Cerebellar nuclear complex (tissue), 1 donor: Measurements from ENCODE around the gene SLAMF7.

Experiments
- DNase-seq, 2 experiments: peaks; one replicate each; lab custom pipeline; 2025; lab: John Stamatoyannopoulos, UW

Gene SLAMF7

GRCh38 chr1:160745551-160745950 is 6.5 kb downstream of the SLAMF7 start:
- no peak for DNase-seq

DNA sequence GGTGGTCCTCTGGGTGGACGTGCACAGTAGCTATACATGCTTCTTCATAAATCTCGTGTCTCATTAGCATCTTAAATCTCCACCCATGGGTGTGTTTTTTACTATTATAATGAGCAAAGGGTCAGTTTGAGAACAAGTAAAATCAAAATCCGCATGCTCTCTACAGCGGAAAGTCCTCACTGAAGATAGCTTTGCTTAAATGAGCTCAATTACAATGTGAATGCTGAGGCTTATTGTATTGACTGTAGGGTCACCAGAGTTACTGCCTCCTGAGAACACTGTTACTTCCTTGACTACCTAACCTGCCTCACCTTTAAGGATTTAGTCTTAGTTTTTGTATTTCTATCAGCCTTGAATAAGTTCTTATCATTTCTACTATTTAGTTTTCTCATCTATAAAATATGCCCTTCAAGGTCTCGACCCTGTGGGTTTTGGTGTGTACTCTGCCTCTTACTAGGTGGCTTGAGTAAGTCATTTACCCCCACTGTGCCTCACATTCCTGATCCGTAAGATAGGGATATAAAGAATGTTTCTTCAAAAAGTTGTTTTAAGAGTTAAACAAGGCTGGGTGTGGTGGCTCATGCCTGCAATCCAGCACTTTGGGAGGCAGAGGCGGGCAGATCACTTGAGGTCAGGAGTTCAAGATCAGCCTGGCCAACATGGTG is 7.9 kb downstream of the SLAMF7 start:
- DNase-seq: no peak

DNA sequence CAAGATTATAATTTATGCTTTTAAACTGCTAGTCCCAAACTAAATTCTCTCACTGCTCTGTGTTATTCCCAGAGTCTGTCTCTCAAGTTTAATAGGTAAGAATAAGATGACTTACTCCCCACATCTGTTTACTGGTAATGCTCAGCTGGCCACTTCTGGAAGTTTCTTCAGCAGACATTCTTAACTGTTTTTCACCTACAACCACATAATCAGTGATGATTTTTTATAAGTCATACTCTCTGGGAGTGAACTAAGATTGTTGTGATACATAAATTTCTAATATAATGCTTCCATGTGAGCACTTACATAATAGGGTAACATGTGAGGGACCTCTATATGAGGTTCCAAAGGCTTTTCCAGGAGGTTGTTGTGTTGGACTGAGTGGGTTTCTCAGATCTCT is 8.7 kb downstream of the SLAMF7 start:
- no peak for DNase-seq

- no peak for DNase-seq
Observed at GRCh38 chr1:160748181-160748877, 9.3 kb downstream of the SLAMF7 start.

DNA sequence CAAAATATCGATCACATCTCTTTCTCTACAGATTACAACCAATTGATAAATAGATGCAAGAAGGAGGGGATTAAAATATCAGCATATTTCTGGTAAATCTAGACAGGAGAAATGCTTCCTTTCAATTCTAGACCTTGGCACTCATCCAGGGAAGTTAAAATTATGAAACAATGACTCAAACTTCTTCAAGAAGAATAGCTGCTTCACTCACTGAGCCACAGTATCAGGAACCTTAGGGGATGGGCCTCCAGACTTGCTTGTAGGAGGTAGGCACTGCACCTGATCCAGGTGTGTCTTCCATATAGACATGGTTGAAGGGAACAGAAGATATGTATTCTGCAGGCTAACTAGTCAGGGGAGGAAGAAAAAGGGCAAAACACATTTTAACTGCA is 9.8 kb downstream of the SLAMF7 start:
- DNase-seq: no peak

DNA sequence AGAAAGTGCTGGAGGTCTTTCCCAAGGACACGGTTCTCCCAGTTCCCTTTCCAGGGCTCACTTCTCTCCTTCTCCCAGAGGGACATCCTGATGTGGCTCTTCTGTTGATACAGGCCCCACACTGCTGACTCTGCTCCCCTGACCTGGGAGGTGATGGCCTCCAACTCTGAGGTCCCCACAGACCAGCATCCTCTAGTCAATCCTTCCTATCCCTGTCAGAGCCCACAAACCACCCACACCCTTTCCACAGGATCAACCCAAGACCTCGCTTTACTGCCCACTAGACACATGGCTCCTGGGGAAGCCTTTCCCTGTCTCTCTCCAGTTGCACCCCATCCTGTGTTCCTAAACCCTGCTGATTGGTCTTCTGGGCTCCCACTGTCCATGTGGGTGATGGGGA is 11.6 kb downstream of the SLAMF7 start:
- DNase-seq: no peak

GRCh38 chr1:160752406-160752805 is 13.4 kb downstream of the SLAMF7 start:
- no peak for DNase-seq

DNA sequence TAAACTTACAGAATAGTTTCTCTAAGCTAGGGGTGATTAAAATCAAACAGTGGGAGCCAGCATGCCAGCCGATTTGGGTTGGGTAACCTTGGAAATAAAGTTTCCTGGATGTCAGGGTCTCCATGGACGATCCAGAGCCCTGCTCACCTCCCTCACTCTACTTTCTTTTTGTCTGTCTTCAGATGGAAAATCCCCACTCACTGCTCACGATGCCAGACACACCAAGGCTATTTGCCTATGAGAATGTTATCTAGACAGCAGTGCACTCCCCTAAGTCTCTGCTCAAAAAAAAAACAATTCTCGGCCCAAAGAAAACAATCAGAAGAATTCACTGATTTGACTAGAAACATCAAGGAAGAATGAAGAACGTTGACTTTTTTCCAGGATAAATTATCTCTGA is 13.9 kb downstream of the SLAMF7 start:
- DNase-seq: no peak

GRCh38 chr1:160753594-160753993 is 14.5 kb downstream of the SLAMF7 start:
- DNase-seq: no peak

DNA sequence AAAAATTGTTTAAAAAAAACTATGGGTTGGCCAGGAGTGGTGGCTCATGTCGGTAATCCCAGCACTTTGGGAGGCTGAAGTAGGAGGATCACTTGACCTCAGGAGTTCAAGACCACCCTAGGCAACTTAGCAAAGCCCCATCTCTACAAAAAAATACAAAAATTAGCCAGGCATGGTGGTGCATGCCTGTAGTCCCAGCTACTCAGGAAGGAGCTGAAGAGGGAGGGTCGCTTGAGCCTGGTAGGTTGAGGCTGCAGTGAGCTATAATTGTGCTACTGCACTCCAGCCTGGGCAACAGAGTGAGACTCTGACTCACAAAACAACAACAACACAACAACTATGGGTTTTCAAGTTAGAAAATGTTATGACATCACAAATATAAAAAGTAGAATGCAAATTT is 16.4 kb downstream of the SLAMF7 start:
- DNase-seq: no peak

DNA sequence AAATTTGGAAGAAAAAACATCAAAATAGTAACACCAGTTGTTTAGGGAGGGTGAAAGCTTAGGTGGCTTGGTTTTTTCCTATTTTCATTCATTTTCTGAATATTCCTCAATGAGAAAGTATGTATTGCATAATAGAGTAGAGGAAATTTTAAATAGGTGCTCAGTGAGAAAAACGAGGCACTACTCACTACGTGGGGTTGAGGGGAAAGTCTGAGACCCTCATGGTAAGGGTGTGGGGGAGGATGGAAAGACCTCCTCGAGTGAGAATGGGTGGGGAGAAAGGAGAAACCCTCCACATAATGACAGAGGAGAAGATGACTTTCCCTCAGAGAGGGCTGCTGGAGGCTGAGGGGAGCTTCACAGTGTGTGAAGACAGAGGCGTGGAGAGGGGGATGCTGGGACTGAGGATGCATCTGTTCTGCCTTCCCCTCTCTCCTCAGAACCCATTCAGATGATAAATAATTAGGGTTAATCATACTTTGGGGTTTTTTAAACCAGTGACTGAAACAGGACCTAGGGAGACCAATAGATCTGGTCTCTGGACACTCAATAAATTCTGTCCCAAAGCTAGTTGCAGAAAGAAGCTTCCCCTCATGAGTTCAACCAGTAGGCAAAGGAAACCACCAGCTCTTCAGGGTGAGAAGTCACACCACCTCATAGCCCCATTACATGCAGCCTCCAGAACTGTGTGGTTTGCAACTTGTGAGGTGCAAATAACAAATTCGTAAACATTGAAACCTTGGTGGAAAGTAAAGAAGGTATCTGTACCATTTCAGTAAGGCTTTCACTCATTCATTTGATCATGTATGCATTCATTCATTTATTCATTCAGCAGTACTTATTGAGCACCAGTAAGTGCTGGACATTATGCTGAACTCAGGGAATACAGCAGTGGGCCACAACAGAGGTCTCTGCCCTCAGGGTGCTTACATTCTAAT is 17.1 kb downstream of the SLAMF7 start:
- DNase-seq: no peak

DNA sequence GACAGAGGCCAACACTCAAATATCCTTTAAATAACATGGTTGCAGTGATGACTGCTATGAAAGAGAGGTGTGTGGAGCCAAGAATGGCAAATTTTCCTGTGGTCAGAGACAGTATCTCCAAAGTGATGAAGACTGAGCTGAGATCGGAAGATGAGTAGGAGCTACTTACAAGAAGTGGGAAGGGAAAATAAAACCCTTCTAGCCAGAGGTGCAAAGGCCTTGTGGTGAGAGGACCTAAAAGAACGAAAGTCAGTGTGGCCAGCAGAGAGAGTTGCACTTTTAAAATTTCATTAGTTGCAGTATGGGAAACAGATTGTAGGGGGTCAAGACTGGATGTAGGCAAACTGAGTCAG is 17.8 kb downstream of the SLAMF7 start:
- no peak for DNase-seq

DNA sequence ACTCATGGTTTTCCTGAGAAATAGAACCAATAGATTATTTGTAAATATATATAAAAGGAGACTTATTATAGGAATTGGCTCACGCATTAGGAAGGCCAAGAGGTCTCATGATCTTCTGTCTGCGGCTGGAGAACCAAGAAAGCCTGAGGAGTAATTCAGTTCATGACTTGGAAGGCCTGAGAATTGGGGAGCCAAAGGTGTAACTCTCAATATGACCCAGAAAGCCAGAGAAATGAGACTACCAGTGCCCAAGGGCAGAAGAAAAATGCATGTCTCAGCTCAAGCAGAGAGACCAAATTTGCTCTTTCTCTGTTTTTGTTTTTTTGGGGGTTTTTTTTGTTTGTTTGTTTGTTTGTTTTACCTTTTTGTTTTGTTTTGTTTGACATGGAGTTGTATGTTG is 19.5 kb downstream of the SLAMF7 start:
- DNase-seq: no peak

GRCh38 chr1:160759740-160760139 is 20.7 kb downstream of the SLAMF7 start:
- DNase-seq: no peak

DNA sequence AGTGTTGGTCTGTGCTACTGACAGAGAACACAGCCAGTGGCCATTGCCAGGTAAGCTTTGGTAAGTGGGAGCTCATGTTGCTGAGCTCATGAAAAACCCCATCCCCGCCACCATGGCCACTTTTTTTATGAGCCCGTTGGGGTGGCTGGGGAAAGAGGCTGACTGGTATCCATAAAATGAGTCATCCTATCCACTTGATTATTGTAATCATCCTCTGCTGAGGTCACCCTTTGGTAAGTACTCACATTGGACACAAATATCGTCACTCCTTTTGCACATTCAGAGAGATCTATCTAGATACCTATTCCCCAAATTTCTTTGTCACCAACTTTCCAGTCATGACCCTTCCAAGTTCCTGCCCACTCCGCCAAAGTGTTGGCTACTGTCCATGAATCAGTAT is 22.0 kb downstream of the SLAMF7 start:
- DNase-seq: no peak

GRCh38 chr1:160761886-160762285 is 22.8 kb downstream of the SLAMF7 start:
- DNase-seq: no peak

- DNase-seq: no peak
Observed at GRCh38 chr1:160763993-160764392, 24.9 kb downstream of the SLAMF7 start.

DNA sequence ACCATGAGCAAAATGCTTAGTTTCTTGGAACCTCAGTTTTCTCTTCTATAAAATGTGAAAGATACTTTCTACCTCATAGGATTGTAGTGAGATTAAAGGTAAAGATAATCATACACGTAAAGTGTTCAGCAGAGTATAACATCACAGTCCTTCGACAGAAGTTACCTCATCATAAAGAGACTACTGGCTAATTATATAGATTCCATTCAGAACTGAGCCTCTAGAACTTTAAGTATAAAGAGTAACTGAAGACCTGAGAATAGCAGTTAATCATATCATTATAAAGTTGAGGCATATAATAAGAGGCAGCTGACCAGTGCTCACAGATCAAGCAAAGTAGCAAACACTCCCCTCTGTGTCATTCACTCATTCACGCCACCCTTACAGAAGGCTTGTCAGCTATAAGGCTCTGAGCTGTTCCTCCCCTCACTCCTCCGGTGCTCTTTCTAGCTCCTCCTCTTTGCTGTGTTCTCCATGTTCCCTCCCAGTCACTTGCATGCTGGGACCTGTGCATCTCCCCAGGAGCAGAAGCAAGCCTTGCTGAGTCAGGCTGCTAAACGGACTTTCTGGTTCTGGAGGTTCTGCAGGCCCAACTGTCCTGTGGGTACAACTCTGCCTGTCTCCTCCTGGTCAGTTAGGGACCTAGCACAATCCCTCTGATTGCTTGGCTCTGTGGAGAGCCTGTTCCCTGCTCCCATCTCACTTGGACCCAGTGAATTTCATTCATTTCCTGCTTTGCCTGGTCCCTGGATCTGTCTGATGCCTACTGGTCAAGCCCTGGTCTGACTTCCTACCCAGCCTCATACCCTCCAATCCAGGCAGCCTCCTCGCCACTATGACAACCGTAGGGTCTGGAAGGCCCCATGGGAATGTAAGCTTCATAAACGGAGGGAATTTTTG is 28.6 kb downstream of the SLAMF7 start:
- no peak for DNase-seq

DNA sequence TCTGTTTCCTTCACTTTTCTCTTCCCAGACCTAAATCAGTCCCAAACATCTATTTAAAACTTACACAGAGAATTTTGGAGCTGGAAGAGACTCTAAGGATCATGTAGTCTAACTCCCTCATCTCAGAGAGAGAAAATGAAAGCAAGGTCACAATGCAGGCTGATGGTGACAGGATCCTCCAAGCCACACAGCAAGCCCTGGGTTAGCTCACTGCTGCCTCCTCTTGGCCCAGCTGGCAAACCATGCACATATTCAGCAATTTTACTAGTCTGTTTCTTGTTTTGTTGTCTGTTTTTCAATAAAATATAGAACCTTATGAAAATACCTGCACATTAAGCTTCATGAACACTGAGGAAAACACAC is 29.2 kb downstream of the SLAMF7 start:
- DNase-seq: no peak

DNA sequence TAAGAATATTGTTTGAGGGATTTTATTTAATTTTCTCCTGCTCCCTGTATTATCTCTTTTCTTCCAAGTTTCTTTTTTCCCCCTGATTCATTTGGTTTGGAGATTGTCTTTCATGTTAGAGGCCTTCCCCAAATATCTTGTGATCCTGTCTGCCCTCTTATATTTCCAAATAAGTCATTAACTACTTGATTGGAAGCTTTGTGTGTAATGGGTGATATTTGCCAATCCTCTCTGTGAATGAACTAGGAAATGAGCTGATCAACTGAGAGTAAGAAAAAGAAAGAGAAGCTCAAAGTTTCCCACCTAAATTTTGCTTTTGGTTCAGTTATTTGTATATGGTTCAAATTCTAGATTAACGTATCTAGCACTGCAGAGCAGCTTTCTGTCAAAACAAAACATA is 33.3 kb downstream of the SLAMF7 start:
- DNase-seq: no peak

DNA sequence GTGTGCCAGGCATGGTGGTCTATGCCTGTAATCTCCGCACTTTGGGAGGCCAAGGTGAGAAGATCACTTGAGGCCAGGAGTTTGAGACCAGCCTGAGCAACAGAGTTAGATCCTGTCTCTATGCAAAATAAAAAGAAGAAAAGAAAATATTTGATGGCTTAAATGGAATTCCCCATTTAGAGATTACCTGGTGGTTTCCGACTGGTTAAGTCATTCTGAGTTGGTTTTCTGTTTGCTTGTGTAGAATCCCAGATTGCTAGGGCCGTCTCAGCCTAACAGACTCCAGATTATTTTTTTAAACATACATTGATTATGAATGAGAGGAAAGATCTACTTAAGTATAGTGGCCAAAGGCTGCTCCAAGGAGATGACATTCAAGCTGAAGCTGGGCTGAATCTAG is 34.0 kb downstream of the SLAMF7 start:
- DNase-seq: no peak
